B cell (primary cell): ENCODE measurements around the gene TBL1XR1.

ENCODE experiments used
- CTCF ChIP-seq: fragments of 200-600 bp; IDR thresholded peaks from one replicate; pipeline ENCODE4 v1.8.0; 2022; ENCODE audit warnings: antibody characterized with exemption, mild to moderate bottlenecking
- EZH2 ChIP-seq: IDR thresholded peaks from 2 replicates; pipeline ENCODE4 v1.6.1; 2012; ENCODE audit warnings: borderline replicate concordance, low read depth, mild to moderate bottlenecking, moderate library complexity, low read length; ENCODE audit not compliant: insufficient read depth, poor library complexity, severe bottlenecking

DNA sequence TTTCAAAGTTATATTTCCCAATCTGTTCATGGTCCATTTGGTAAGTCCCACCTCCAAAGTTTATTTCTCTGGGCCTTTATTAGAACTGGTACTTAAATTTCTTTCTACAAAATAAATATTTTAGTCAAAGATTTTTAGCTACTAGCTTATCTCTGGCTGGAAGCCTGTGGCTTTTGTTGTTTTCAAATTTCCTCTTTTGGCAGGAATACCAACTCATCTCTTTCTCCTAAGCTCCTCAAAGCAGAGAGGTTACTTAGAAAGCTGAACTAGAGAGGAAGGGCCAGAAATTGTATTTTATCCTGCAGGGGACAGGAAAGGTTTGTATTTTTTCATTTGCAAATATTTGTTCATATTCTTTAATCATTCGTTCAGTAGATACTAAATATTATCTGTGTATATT, 227.8 kb downstream of the TBL1XR1 start:
- TF ChIP-seq CTCF = no peak
- no peak for TF ChIP-seq EZH2
